HepG2 (cell line): ENCODE measurements around the gene ARHGEF40. TPM values are rescaled to one million over a fixed set of nuclear protein-coding genes. Genes with fewer than 3 reads are reported as not detected.
A peak's percentile ranks its signal among the peaks of the same experiment; 100 is the strongest.

ENCODE experiments used
- BATF2 ChIP-seq: sonication (generic); formaldehyde crosslinking; IDR thresholded peaks from 2 replicates; pipeline ENCODE4 v1.8.0; 2022; ENCODE audit warnings: mild to moderate bottlenecking, missing genetic modification reagents, moderate library complexity
- CHD4 ChIP-seq: fragments of 200-600 bp; sonication (generic); IDR thresholded peaks from 2 replicates; pipeline ENCODE4 v1.7.0; 2017; ENCODE audit warnings: mild to moderate bottlenecking, low read length, borderline replicate concordance
- HNF1A ChIP-seq, 2 experiments: sonication (generic) in 1 of 2; formaldehyde crosslinking in 1 of 2; IDR thresholded peaks; 2 replicates each; pipeline versions ENCODE4 v1.4.0 to v1.6.1; 2016 to 2020; ENCODE audit warnings: borderline replicate concordance in 1 of 2, low read depth in 1 of 2, mild to moderate bottlenecking in 1 of 2, missing genetic modification reagents in 1 of 2
- HNRNPH1 ChIP-seq: fragments of 200-400 bp; formaldehyde crosslinking; optimal IDR thresholded peaks from 2 replicates; pipeline ENCODE3; 2017; ENCODE audit warnings: mild to moderate bottlenecking, low read depth, low read length
- MLX ChIP-seq: IDR thresholded peaks from 2 replicates; pipeline ENCODE4 v1.6.1; 2016
- MTA3 ChIP-seq: sonication (generic); formaldehyde crosslinking; IDR thresholded peaks from 2 replicates; pipeline ENCODE4 v1.4.0; 2020; ENCODE audit warnings: missing genetic modification reagents
- MTF1 ChIP-seq: sonication (generic); formaldehyde crosslinking; IDR thresholded peaks from 2 replicates; pipeline ENCODE4 v1.5.0; 2020; ENCODE audit warnings: missing genetic modification reagents
- NR2F1 ChIP-seq, 2 experiments: fragments of 450-650 bp in 1 of 2; formaldehyde crosslinking in 1 of 2; IDR thresholded peaks; 2 replicates each; pipeline versions ENCODE4 v1.5.0 to v1.6.1; 2016 to 2020; ENCODE audit warnings: mild to moderate bottlenecking in 1 of 2, missing compliant biosample characterization in 1 of 2, missing genetic modification reagents in 1 of 2, moderate library complexity in 1 of 2
- POLR2A ChIP-seq, 2 experiments: IDR thresholded peaks; 2 replicates each; pipeline ENCODE4 v1.6.1; 2011; ENCODE audit warnings: low read depth in 2 of 2, low read length in 2 of 2, mild to moderate bottlenecking in 1 of 2, moderate library complexity in 1 of 2; ENCODE audit not compliant: insufficient read depth in 1 of 2
- ZBED4 ChIP-seq: sonication (generic); formaldehyde crosslinking; IDR thresholded peaks from 2 replicates; pipeline ENCODE4 v1.4.0; 2020; ENCODE audit warnings: missing genetic modification reagents, borderline replicate concordance
- ZNF747 ChIP-seq: sonication (generic); formaldehyde crosslinking; IDR thresholded peaks from 2 replicates; pipeline ENCODE4 v1.8.1; 2023; ENCODE audit warnings: missing genetic modification reagents, mild to moderate bottlenecking, borderline replicate concordance
- ZNF770 ChIP-seq: sonication (generic); formaldehyde crosslinking; IDR thresholded peaks from 2 replicates; pipeline ENCODE4 v1.5.0; 2020; ENCODE audit warnings: mild to moderate bottlenecking, missing genetic modification reagents
- ZUFSP ChIP-seq: sonication (generic); formaldehyde crosslinking; IDR thresholded peaks from 2 replicates; pipeline ENCODE4 v1.9.0; 2021; ENCODE audit warnings: missing genetic modification reagents, mild to moderate bottlenecking, borderline replicate concordance
- polyA plus RNA-seq, 8 experiments: library from polyadenylated mRNA; depleted of rRNA in 3 of 8; stranded (reverse) in 7 of 8; unstranded in 1 of 8; fragments of >200 nt; fragmentation: Illumina TruSeq in 4 of 8; extraction: Trizol in 4 of 8; gene quantifications; 2 replicates each; pipeline versions ENCODE4 v1.2.1 to v1.2.3, GENCODE V29; 2011 to 2016; ENCODE audit warnings: low read depth in 4 of 8, missing spikeins in 1 of 8, mixed read lengths in 1 of 8; ENCODE audit not compliant: insufficient read depth in 1 of 8
- total RNA-seq, 5 experiments: library from RNA; depleted of rRNA; stranded (reverse); fragments of >200 nt; fragmentation: Illumina TruSeq; extraction: Trizol; gene quantifications; 2 replicates each; pipeline ENCODE4 v1.2.3, GENCODE V29; 2016; ENCODE audit warnings: low read depth in 1 of 5

Gene ARHGEF40
- total and polyA plus RNA-seq, 2 of the 13 experiments (the other 11 are each of a cell fraction or from before 2014, with no cell fraction given), result 28.1 to 78.1 TPM

GRCh38 chr14:21054123-21054767, 15.9 kb upstream of the ARHGEF40 start (continued):
- TF ChIP-seq ZNF770 (CRISPR knock-in tag) (no peak), POLR2A (IDR thresholded peaks at IDR 0.05; ENCODE audit: insufficient read depth in 1 of 2, low read depth in 2 of 2, low read length in 2 of 2) (peak; percentile 23 to 68; a peak in 2 of 4 replicates), BATF2 (no peak), ZBED4 (CRISPR knock-in tag) (peak; percentile 90; the same call in 1 of the 2 replicates), HNRNPH1 (no peak), CHD4 (no peak; the same call in 1 of the 2 replicates), ZNF747 (no peak), MTA3 (no peak), MLX (CRISPR knock-in tag) (peak; percentile 92), MTF1 (CRISPR knock-in tag) (no peak), HNF1A (IDR thresholded peaks at IDR 0.05; ENCODE audit: low read depth) (peak; percentile 94), HNF1A (CRISPR knock-in tag; IDR thresholded peaks at IDR 0.05; ENCODE audit: borderline replicate concordance) (peak; percentile 97), ZUFSP (CRISPR knock-in tag) (no peak), NR2F1 (CRISPR knock-in tag; IDR thresholded peaks at IDR 0.05) (0 out of 4 replicates have a peak, but pooled peaks of 1 of the 2 experiments have one; percentile 18)
